Measurements from ENCODE around the gene ADCY7. TPM values are rescaled to one million over a fixed set of nuclear protein-coding genes. Genes with fewer than 3 reads are reported as not detected.
A peak's percentile ranks its signal among the peaks of the same experiment; 100 is the strongest.

The ADCY7 gene
- total RNA-seq, 2 donors from 2014 or later: 30.1 to 37.2 TPM

GRCh38 chr16:50274326-50275097 is 8.2 kb downstream of the ADCY7 start:
- H3K9me3 ChIP-seq (ENCODE audit: control insufficient read depth, low read length): no peaks in the 10 kb centered on the region
- Mint-ChIP-seq H3K9me3 (peaks cover 7% of the 10 kb centered on the region), H3K36me3 (ENCODE audit: low read depth) (no peaks in the 10 kb centered on the region), H3K27me3 (ENCODE audit: insufficient read depth) (no peaks in the 10 kb centered on the region), H3K4me3 (no peak overlapping the region), H3K4me1 (peaks cover 4% of the 10 kb centered on the region), H3K27ac (no peak overlapping the region)
- no peak for DNase-seq
- H3K4me1 ChIP-seq (ENCODE audit: control insufficient read depth, insufficient read depth, low read length): peaks cover 4% of the 10 kb centered on the region
- no peak overlapping the region for H3K4me3 ChIP-seq (ENCODE audit: low read length)
- no peak overlapping the region for H3K27ac ChIP-seq (ENCODE audit: low read depth, low read length)
- WGBS, 2 experiments (ENCODE audit: insufficient coverage in 1 of 2, insufficient read length in 1 of 2): 89 to 92% methylated on average over 7 to 18 of the region's 18 CpGs
- no peak overlapping the region for H3K9ac ChIP-seq (ENCODE audit: extremely low read depth, low read length, poor library complexity, severe bottlenecking)
- no peaks in the 10 kb centered on the region for H3K36me3 ChIP-seq (ENCODE audit: control insufficient read depth, insufficient read depth, low read length)
- no peak for TF ChIP-seq CTCF (conservative IDR thresholded peaks at IDR 0.05)
- no peaks in the 10 kb centered on the region for H3K27me3 ChIP-seq (ENCODE audit: control insufficient read depth, insufficient read depth, low read length, poor library complexity, severe bottlenecking)

GRCh38 chr16:50275098-50275415 is 8.7 kb downstream of the ADCY7 start:
- H3K27me3 Mint-ChIP-seq (ENCODE audit: insufficient read depth): no peaks in the 10 kb centered on the region
- 83 to 90% methylated on average over 1 to 3 of the region's 3 CpGs for WGBS, 2 experiments (ENCODE audit: insufficient coverage in 1 of 2, insufficient read length in 1 of 2)
- H3K9me3 Mint-ChIP-seq: peaks cover 7% of the 10 kb centered on the region
- Histone ChIP-seq H3K4me1 (ENCODE audit: control insufficient read depth, insufficient read depth, low read length) (peaks cover 5% of the 10 kb centered on the region), H3K27ac (ENCODE audit: low read depth, low read length) (no peak overlapping the region), H3K36me3 (ENCODE audit: control insufficient read depth, insufficient read depth, low read length) (no peaks in the 10 kb centered on the region), H3K4me3 (ENCODE audit: low read length) (no peak overlapping the region), H3K9ac (ENCODE audit: extremely low read depth, low read length, poor library complexity, severe bottlenecking) (no peak overlapping the region), H3K27me3 (ENCODE audit: control insufficient read depth, insufficient read depth, low read length, poor library complexity, severe bottlenecking) (no peaks in the 10 kb centered on the region), H3K9me3 (ENCODE audit: control insufficient read depth, low read length) (no peaks in the 10 kb centered on the region)
- no peaks in the 10 kb centered on the region for H3K36me3 Mint-ChIP-seq (ENCODE audit: low read depth)
- H3K4me3 Mint-ChIP-seq: no peak overlapping the region
- no peak for DNase-seq
- TF ChIP-seq CTCF (conservative IDR thresholded peaks at IDR 0.05): peak; percentile 21
- no peak overlapping the region for H3K27ac Mint-ChIP-seq
- H3K4me1 Mint-ChIP-seq: peaks cover 8% of the 10 kb centered on the region

- no peak for DNase-seq
- WGBS, 2 experiments (ENCODE audit: insufficient coverage in 1 of 2, insufficient read length in 1 of 2): 80 to 87% methylated on average over 5 to 12 of the region's 12 CpGs
These were observed 9.3 kb downstream of the ADCY7 start for GRCh38 chr16:50275428-50276325.

More at GRCh38 chr16:50275428-50276325, 9.3 kb downstream of the ADCY7 start:
- Histone ChIP-seq H3K4me3 (ENCODE audit: low read length) (no peak overlapping the region), H3K9me3 (ENCODE audit: control insufficient read depth, low read length) (no peaks in the 10 kb centered on the region), H3K36me3 (ENCODE audit: control insufficient read depth, insufficient read depth, low read length) (no peaks in the 10 kb centered on the region), H3K9ac (ENCODE audit: extremely low read depth, low read length, poor library complexity, severe bottlenecking) (no peak overlapping the region), H3K4me1 (ENCODE audit: control insufficient read depth, insufficient read depth, low read length) (peaks cover 5% of the 10 kb centered on the region), H3K27ac (ENCODE audit: low read depth, low read length) (no peak overlapping the region), H3K27me3 (ENCODE audit: control insufficient read depth, insufficient read depth, low read length, poor library complexity, severe bottlenecking) (no peaks in the 10 kb centered on the region)
- Mint-ChIP-seq H3K4me3 (no peak overlapping the region), H3K9me3 (peaks cover 7% of the 10 kb centered on the region), H3K27me3 (ENCODE audit: insufficient read depth) (no peaks in the 10 kb centered on the region), H3K36me3 (ENCODE audit: low read depth) (no peaks in the 10 kb centered on the region), H3K27ac (no peak overlapping the region), H3K4me1 (peaks cover 8% of the 10 kb centered on the region)
- TF ChIP-seq CTCF (conservative IDR thresholded peaks at IDR 0.05): no peak
